ENCODE results near the gene ARV1.

The ARV1 gene

GRCh38 chr1:230985711-230986110 is 6.8 kb downstream of the ARV1 start:
- TF ChIP-seq ZFX (IDR thresholded peaks at IDR 0.05; ENCODE audit: borderline replicate concordance) (no peak), CTCF (IDR thresholded peaks at IDR 0.05) (no peak)
- no peak overlapping the region for H3K27ac ChIP-seq

- TF ChIP-seq ZFX (IDR thresholded peaks at IDR 0.05; ENCODE audit: borderline replicate concordance) (no peak), CTCF (IDR thresholded peaks at IDR 0.05) (no peak)
- no peak overlapping the region for H3K27ac ChIP-seq
These were observed 8.1 kb downstream of the ARV1 start for GRCh38 chr1:230986976-230987375.

GRCh38 chr1:230987448-230987847 is 8.6 kb downstream of the ARV1 start:
- TF ChIP-seq ZFX (IDR thresholded peaks at IDR 0.05; ENCODE audit: borderline replicate concordance) (no peak), CTCF (IDR thresholded peaks at IDR 0.05) (no peak)

GRCh38 chr1:230992100-230992774 is 13.3 kb downstream of the ARV1 start:
- TF ChIP-seq CTCF (IDR thresholded peaks at IDR 0.05) (no peak), ZFX (IDR thresholded peaks at IDR 0.05; ENCODE audit: borderline replicate concordance) (no peak)
- H3K27ac ChIP-seq: no peak overlapping the region

More at GRCh38 chr1:230987448-230987847, 8.6 kb downstream of the ARV1 start:
- no peak overlapping the region for H3K27ac ChIP-seq

- TF ChIP-seq ZFX (IDR thresholded peaks at IDR 0.05; ENCODE audit: borderline replicate concordance) (no peak), CTCF (IDR thresholded peaks at IDR 0.05) (no peak)
- no peak overlapping the region for H3K27ac ChIP-seq
These were observed 16.0 kb downstream of the ARV1 start for GRCh38 chr1:230994860-230995259.

GRCh38 chr1:231000201-231000600 is 21.3 kb downstream of the ARV1 start:
- H3K27ac ChIP-seq: no peak overlapping the region
- TF ChIP-seq ZFX (IDR thresholded peaks at IDR 0.05; ENCODE audit: borderline replicate concordance): no peak
- TF ChIP-seq CTCF (IDR thresholded peaks at IDR 0.05): no peak

GRCh38 chr1:231000639-231001038 is 21.7 kb downstream of the ARV1 start:
- no peak overlapping the region for H3K27ac ChIP-seq
- TF ChIP-seq ZFX (IDR thresholded peaks at IDR 0.05; ENCODE audit: borderline replicate concordance) (no peak), CTCF (IDR thresholded peaks at IDR 0.05) (no peak)

All from 22Rv1 (cell line).